ENCODE measurements around the gene TGFBR3. TPM values are rescaled to one million over a fixed set of nuclear protein-coding genes. Genes with fewer than 3 reads are reported as not detected.

Gene TGFBR3
- total and polyA plus RNA-seq, 2 experiments from 2014 or later = 16.2 to 26.5 TPM

GRCh38 chr1:91784616-91785015, 101.3 kb downstream of the TGFBR3 start:
- peaks cover 31% of the 10 kb centered on the region for H3K79me2 ChIP-seq (ENCODE audit: insufficient read depth)
- no peak overlapping the region for H3K27ac ChIP-seq
- no peaks in the 10 kb centered on the region for H4K20me1 ChIP-seq (ENCODE audit: insufficient read depth)
- H3F3A ChIP-seq (ENCODE audit: insufficient read depth) = peaks cover 34% of the 10 kb centered on the region
- H3K9ac ChIP-seq = no peak overlapping the region
- H3K9me3 ChIP-seq (ENCODE audit: low read depth) = no peaks in the 10 kb centered on the region
- no peaks in the 10 kb centered on the region for H3K27me3 ChIP-seq (replicated peaks; ENCODE audit: insufficient read depth)
- in situ Hi-C loops (cut with MboI) = no loop called here
- no peak for DNase-seq
- H3K4me1 ChIP-seq (ENCODE audit: insufficient read depth) = peaks cover 34% of the 10 kb centered on the region
- H3K4me2 ChIP-seq (ENCODE audit: unreplicated experiment) = no peak overlapping the region
- TF ChIP-seq EZH2 (IDR thresholded peaks at IDR 0.05; ENCODE audit: insufficient read depth, poor library complexity, severe bottlenecking) (no peak), EZH2phosphoT487 (IDR thresholded peaks at IDR 0.05; ENCODE audit: insufficient read depth, low read depth) (no peak)
- peaks cover 4% of the 10 kb centered on the region; the same call in 1 of the 2 replicates for H3K36me3 ChIP-seq (ENCODE audit: low read depth)
- no peak overlapping the region for H3K4me3 ChIP-seq
- 89 to 95% methylated on average over 4 of the region's 4 CpGs for WGBS, 2 experiments (ENCODE audit: low coverage in 1 of 2, low lambda C conversion rate in 2 of 2, missing lambda C conversion rate in 2 of 2)
- no peaks in the 10 kb centered on the region for H3K9me2 ChIP-seq (ENCODE audit: insufficient read depth)
- H2AFZ ChIP-seq = no peak overlapping the region

GRCh38 chr1:91784191-91784590, 101.8 kb downstream of the TGFBR3 start:
- no peak overlapping the region for H2AFZ ChIP-seq
- no peaks in the 10 kb centered on the region for H4K20me1 ChIP-seq (ENCODE audit: insufficient read depth)
- peaks cover 30% of the 10 kb centered on the region for H3K79me2 ChIP-seq (ENCODE audit: insufficient read depth)
- H3K9me3 ChIP-seq (ENCODE audit: low read depth) = no peaks in the 10 kb centered on the region
- DNase-seq = no peak
- no peaks in the 10 kb centered on the region for H3K36me3 ChIP-seq (ENCODE audit: low read depth)
- peaks cover 38% of the 10 kb centered on the region for H3F3A ChIP-seq (ENCODE audit: insufficient read depth)
- H3K27me3 ChIP-seq (replicated peaks; ENCODE audit: insufficient read depth) = no peaks in the 10 kb centered on the region
- H3K9me2 ChIP-seq (ENCODE audit: insufficient read depth) = no peaks in the 10 kb centered on the region
- H3K4me1 ChIP-seq (ENCODE audit: insufficient read depth) = peaks cover 34% of the 10 kb centered on the region
- H3K27ac ChIP-seq = no peak overlapping the region
- 75% methylated on average over 3 of the region's 3 CpGs for WGBS, 2 experiments (ENCODE audit: low coverage in 1 of 2, low lambda C conversion rate in 2 of 2, missing lambda C conversion rate in 2 of 2)
- H3K4me2 ChIP-seq (ENCODE audit: unreplicated experiment) = no peak overlapping the region
- in situ Hi-C loops (cut with MboI) = no loop called here
- TF ChIP-seq EZH2 (IDR thresholded peaks at IDR 0.05; ENCODE audit: insufficient read depth, poor library complexity, severe bottlenecking) = no peak
- no peak for TF ChIP-seq EZH2phosphoT487 (IDR thresholded peaks at IDR 0.05; ENCODE audit: insufficient read depth, low read depth)
- no peak overlapping the region for H3K9ac ChIP-seq
- no peak overlapping the region for H3K4me3 ChIP-seq

GRCh38 chr1:91783423-91784170, 102.4 kb downstream of the TGFBR3 start:
- in situ Hi-C loops (cut with MboI) = no loop called here
- Histone ChIP-seq H3K9ac (no peak overlapping the region), H2AFZ (no peak overlapping the region; the same call in 1 of the 2 replicates), H3K79me2 (ENCODE audit: insufficient read depth) (peaks cover 28% of the 10 kb centered on the region), H3K4me1 (ENCODE audit: insufficient read depth) (peaks cover 34% of the 10 kb centered on the region), H3K4me3 (no peak overlapping the region), H3K9me2 (ENCODE audit: insufficient read depth) (no peaks in the 10 kb centered on the region), H3K9me3 (ENCODE audit: low read depth) (no peaks in the 10 kb centered on the region), H4K20me1 (ENCODE audit: insufficient read depth) (no peaks in the 10 kb centered on the region), H3K36me3 (ENCODE audit: low read depth) (no peaks in the 10 kb centered on the region), H3K27me3 (replicated peaks; ENCODE audit: insufficient read depth) (no peaks in the 10 kb centered on the region), H3K4me2 (ENCODE audit: unreplicated experiment) (peak overlapping the region; percentile 3), H3F3A (ENCODE audit: insufficient read depth) (peaks cover 40% of the 10 kb centered on the region), H3K27ac (no peak overlapping the region; the same call in 1 of the 2 replicates)
- 43 to 46% methylated on average over 7 of the region's 7 CpGs for WGBS, 2 experiments (ENCODE audit: low coverage in 1 of 2, low lambda C conversion rate in 2 of 2, missing lambda C conversion rate in 2 of 2)
- DNase-seq = peak; percentile 40
- TF ChIP-seq EZH2 (IDR thresholded peaks at IDR 0.05; ENCODE audit: insufficient read depth, poor library complexity, severe bottlenecking) = no peak
- TF ChIP-seq EZH2phosphoT487 (IDR thresholded peaks at IDR 0.05; ENCODE audit: insufficient read depth, low read depth) = no peak

DNA sequence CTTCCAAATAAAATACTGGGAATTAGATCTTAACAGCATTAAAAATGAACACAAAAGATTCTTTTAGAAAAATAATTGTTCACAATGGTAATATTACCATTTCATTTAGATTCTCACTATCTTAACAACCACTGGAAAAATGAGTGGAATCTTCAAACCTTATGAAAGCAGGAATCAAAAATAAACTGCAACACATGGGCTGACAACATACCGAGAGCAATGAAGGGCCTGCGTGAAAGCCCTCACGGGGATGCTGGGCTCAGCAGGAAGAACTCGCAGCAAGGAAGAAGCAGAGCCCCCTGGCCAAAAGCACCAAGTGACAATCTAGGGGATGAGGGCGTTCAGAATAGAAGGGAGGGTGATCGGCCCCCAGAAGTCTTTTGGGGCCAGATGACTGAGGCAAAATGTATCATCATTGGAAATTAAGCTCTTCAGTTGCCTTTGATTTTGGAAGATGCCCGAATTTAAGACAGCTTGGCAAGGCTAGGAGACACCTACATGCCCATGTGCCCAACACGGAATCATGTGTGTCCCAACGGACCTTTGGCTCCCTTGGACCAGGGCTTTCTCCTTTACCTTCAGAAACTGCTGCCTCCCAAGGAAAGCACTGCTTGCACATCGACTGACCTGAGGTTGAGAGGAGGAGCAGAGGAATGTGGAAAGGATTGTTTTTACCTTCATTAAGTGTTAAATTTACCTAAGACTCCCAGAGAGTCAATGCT, 103.9 kb downstream of the TGFBR3 start:
- Histone ChIP-seq H4K20me1 (ENCODE audit: insufficient read depth) (no peaks in the 10 kb centered on the region), H3K4me1 (ENCODE audit: insufficient read depth) (peaks cover 34% of the 10 kb centered on the region), H3K9ac (peak overlapping the region; percentile 65), H3K9me3 (ENCODE audit: low read depth) (no peaks in the 10 kb centered on the region), H3K27me3 (replicated peaks; ENCODE audit: insufficient read depth) (no peaks in the 10 kb centered on the region), H3K4me3 (peak overlapping the region; percentile 15; the same call in 1 of the 2 replicates), H3K4me2 (ENCODE audit: unreplicated experiment) (peak overlapping the region; percentile 46), H2AFZ (no peak overlapping the region), H3K27ac (peak overlapping the region; percentile 77), H3F3A (ENCODE audit: insufficient read depth) (peaks cover 44% of the 10 kb centered on the region), H3K79me2 (ENCODE audit: insufficient read depth) (peaks cover 30% of the 10 kb centered on the region), H3K9me2 (ENCODE audit: insufficient read depth) (no peaks in the 10 kb centered on the region), H3K36me3 (ENCODE audit: low read depth) (no peaks in the 10 kb centered on the region)
- DNase-seq = no peak
- WGBS, 2 experiments (ENCODE audit: low coverage in 1 of 2, low lambda C conversion rate in 2 of 2, missing lambda C conversion rate in 2 of 2) = 45 to 53% methylated on average over 10 of the region's 10 CpGs
- in situ Hi-C loops (cut with MboI) = no loop called here
- TF ChIP-seq EZH2phosphoT487 (IDR thresholded peaks at IDR 0.05; ENCODE audit: insufficient read depth, low read depth) = no peak
- no peak for TF ChIP-seq EZH2 (IDR thresholded peaks at IDR 0.05; ENCODE audit: insufficient read depth, poor library complexity, severe bottlenecking)

Data from GM23248 (cell line).